GM20000 (cell line): Measurements from ENCODE around the gene HORMAD2.

Experiments used
- DNase-seq: peaks from one replicate; pipeline ENCODE4 v3.0.0; 2012; ENCODE audit warnings: low spot score
- CTCF ChIP-seq: IDR thresholded peaks from 2 replicates; pipeline ENCODE4 v1.5.1; 2012; ENCODE audit warnings: mild to moderate bottlenecking, control low read depth; ENCODE audit errors: extremely low read depth, missing control alignments

HORMAD2 gene

GRCh38 chr22:30079952-30080533, at the start of gene HORMAD2:
TSS of gene HORMAD2 (plus strand) at chr22:30080464. CDS start at chr22:30093953, 13,489 bp downstream.
- peak; percentile 49 for DNase-seq
- TF ChIP-seq CTCF, result no peak

GRCh38 chr22:30031328-30031727, 48.9 kb upstream of the HORMAD2 start:
- TF ChIP-seq CTCF, result no peak
- DNase-seq, result no peak

- TF ChIP-seq CTCF, result no peak
- no peak for DNase-seq
Observed at GRCh38 chr22:30031764-30032455, 48.4 kb upstream of the HORMAD2 start.

DNA sequence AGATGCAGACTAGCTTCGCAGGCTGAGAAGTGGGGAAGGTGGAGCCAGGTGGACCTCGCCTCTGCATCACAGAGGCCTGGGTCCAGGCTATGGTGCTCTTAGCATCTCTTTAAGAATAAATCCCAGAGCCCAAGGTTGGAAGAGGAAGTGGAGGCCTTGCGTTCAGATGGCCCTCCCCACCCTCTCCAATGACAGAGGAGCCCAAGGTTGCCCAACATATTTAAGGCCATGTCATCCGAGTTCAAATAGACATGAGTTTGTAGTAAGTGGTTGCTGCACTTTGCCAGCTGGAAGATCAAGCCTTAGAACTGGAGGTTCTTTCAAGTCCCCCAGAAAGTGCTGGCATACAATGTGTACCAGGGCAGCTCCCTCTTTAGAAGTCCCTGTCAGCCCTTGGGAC, 47.1 kb upstream of the HORMAD2 start:
- TF ChIP-seq CTCF, result no peak
- no peak for DNase-seq

DNA sequence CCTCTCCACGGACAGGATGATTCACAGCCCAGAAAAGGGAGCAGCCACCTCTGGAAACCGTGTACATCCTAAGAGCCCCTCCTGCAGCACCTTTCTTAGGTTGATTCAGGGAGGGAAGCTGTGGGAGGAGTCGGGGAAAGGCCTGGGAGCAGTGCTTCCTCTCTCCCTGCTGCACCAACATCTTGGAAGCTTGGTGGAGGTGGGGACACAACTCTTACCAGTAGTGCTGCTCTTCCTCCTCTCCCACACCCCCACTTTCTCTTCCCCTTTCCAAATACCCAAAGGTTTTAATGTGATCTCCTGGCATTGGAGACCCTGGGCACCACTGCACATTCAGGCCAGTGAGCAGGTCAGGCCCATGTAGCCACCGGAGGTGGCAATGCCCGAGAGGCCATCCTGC, 46.4 kb upstream of the HORMAD2 start:
- no peak for DNase-seq
- TF ChIP-seq CTCF, result no peak

- DNase-seq, result no peak
- no peak for TF ChIP-seq CTCF
Observed at GRCh38 chr22:30036656-30037055, 43.6 kb upstream of the HORMAD2 start.

- no peak for DNase-seq
- TF ChIP-seq CTCF, result no peak
Observed at GRCh38 chr22:30038219-30038618, 42.0 kb upstream of the HORMAD2 start.
